ENCODE results near the gene FADS6. TPM values are rescaled to one million over a fixed set of nuclear protein-coding genes. Genes with fewer than 3 reads are reported as not detected.

FADS6 gene
- total RNA-seq, 1 donor from 2014 or later, result 0.85 TPM

- Mint-ChIP-seq H3K36me3 (no peaks in the 10 kb centered on the region), H3K27ac (no peak overlapping the region), H3K4me3 (no peak overlapping the region), H3K9me3 (no peaks in the 10 kb centered on the region), H3K4me1 (no peaks in the 10 kb centered on the region), H3K27me3 (ENCODE audit: low read depth) (peaks cover 14% of the 10 kb centered on the region)
- no peak for DNase-seq (ENCODE audit: low spot score in 2 of 2, unreplicated experiment in 2 of 2)
- TF ChIP-seq CTCF (IDR thresholded peaks at IDR 0.05; ENCODE audit: unreplicated experiment), result no peak
These were observed 14.1 kb downstream of the FADS6 start for GRCh38 chr17:74879308-74879707.

- no peak for DNase-seq (ENCODE audit: low spot score in 2 of 2, unreplicated experiment in 2 of 2)
- Mint-ChIP-seq H3K4me1 (peaks cover 3% of the 10 kb centered on the region), H3K27me3 (ENCODE audit: low read depth) (peaks cover 14% of the 10 kb centered on the region), H3K36me3 (no peaks in the 10 kb centered on the region), H3K9me3 (no peaks in the 10 kb centered on the region), H3K4me3 (no peak overlapping the region), H3K27ac (no peak overlapping the region)
- no peak for TF ChIP-seq CTCF (IDR thresholded peaks at IDR 0.05; ENCODE audit: unreplicated experiment)
These were observed 14.8 kb downstream of the FADS6 start for GRCh38 chr17:74878658-74879057.

- no peaks in the 10 kb centered on the region for H3K36me3 Mint-ChIP-seq
- H3K4me3 Mint-ChIP-seq, result no peak overlapping the region
- no peak for DNase-seq (ENCODE audit: low spot score in 2 of 2, unreplicated experiment in 2 of 2)
- peaks cover 5% of the 10 kb centered on the region for H3K4me1 Mint-ChIP-seq
- H3K9me3 Mint-ChIP-seq, result no peaks in the 10 kb centered on the region
- TF ChIP-seq CTCF (IDR thresholded peaks at IDR 0.05; ENCODE audit: unreplicated experiment), result no peak
- H3K27me3 Mint-ChIP-seq (ENCODE audit: low read depth), result peaks cover 9% of the 10 kb centered on the region
- H3K27ac Mint-ChIP-seq, result no peak overlapping the region
These were observed 15.6 kb downstream of the FADS6 start for GRCh38 chr17:74877592-74878548.

- no peak overlapping the region for H3K27ac Mint-ChIP-seq
- no peak overlapping the region for H3K4me3 Mint-ChIP-seq
- TF ChIP-seq CTCF (IDR thresholded peaks at IDR 0.05; ENCODE audit: unreplicated experiment), result no peak
- DNase-seq (ENCODE audit: low spot score in 2 of 2, unreplicated experiment in 2 of 2), result no peak
- H3K4me1 Mint-ChIP-seq, result peaks cover 20% of the 10 kb centered on the region
- H3K36me3 Mint-ChIP-seq, result no peaks in the 10 kb centered on the region
- no peaks in the 10 kb centered on the region for H3K9me3 Mint-ChIP-seq
- peaks cover 2% of the 10 kb centered on the region for H3K27me3 Mint-ChIP-seq (ENCODE audit: low read depth)
These were observed 17.3 kb downstream of the FADS6 start for GRCh38 chr17:74875977-74876593.

GRCh38 chr17:74875155-74875976 is 18.1 kb downstream of the FADS6 start:
- no peaks in the 10 kb centered on the region for H3K9me3 Mint-ChIP-seq
- DNase-seq (ENCODE audit: low spot score in 2 of 2, unreplicated experiment in 2 of 2), result no peak
- peaks cover 2% of the 10 kb centered on the region for H3K27me3 Mint-ChIP-seq (ENCODE audit: low read depth)
- no peak overlapping the region for H3K4me3 Mint-ChIP-seq
- TF ChIP-seq CTCF (IDR thresholded peaks at IDR 0.05; ENCODE audit: unreplicated experiment), result no peak
- H3K36me3 Mint-ChIP-seq, result peaks cover 2% of the 10 kb centered on the region
- H3K27ac Mint-ChIP-seq, result no peak overlapping the region
- H3K4me1 Mint-ChIP-seq, result peaks cover 26% of the 10 kb centered on the region
